Activated CD8-positive, alpha-beta memory T cell treated with anti-CD3 and anti-CD28 coated beads for 48 hours (primary cell): ENCODE results near the gene RFT1.
"Not testable (repeated sequence)": the region's sequence is repeated elsewhere in the genome, so short reads cannot be mapped to it uniquely, and the experiment has no call there.

Source experiments
- DNase-seq, 3 experiments: peaks; one replicate each; pipeline ENCODE4 v3.0.0-alpha.2; 2020; ENCODE audit warnings: low read depth in 2 of 3, low spot score in 2 of 3

RFT1 gene

DNA sequence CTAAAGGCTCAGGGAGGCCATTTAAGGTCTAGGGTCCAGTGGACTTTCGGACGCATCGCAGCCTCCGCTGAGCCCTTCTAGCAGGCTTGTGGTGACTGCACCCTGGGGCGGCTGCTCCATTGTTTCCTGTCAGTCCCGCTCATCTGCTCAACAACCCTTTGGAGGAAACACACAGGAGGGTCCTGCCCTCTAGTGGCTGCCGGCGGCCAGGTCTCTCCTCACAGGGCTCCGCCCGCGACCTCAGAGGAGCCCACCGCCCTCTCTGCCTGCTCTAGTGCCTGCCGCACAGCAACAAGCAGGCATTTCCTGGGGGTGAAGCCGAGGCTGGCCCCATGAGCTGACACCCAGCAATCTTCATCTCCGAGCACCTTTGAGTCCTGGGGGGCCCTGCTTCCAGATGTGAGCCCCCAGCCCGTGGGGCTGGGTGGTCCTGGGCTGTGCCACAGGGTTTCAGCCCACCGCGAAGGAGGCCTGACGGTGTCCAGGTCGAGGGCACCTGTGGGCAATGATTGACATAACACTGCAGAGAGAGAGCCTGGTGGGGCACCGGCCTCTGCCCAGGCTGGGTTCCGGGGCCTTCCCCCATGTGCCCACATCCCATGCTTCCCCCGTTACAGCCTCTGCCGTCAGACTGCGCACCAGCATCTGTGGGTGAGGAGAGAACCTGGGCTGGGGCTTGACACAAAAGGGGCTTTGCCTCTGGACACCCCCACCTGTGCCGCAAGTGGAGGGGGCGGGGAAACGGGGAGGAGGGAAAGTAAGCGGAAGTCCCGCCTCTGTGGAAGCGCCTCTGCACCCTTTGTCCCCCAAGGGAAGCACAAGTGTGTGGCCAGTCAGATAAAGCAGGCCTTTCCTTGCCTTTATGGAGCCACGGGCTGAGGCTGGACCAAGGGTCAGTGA is 57.3 kb downstream of the RFT1 start:
- DNase-seq: peak; percentile 61 to 71 (median 68)

DNA sequence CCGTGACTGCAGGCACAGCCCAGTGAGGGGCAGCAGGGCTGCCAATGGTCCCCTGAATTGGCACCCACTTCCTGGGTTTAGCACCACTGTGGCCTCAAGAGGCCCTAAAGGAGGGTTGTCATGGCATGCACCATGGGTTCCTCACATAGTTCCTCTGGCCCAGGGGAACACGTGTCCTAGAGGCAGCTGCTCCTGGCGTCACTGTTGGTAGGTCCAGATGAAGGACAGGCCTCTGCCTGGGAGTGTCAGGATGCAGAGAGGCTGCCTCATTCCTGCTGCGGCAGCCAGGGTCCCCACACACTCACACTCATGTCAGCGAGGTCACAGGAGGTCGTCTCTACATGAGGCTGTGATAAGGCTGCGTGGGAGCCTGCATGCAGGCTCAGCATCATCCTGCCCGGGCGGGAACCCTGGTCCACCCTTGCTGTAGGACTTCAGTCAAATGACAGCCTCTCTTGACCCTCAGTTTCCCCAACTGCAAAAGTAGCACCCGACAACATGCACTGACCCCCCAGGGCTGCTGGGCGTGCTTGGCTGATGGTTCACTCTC is 58.3 kb downstream of the RFT1 start:
- no peak for DNase-seq

DNA sequence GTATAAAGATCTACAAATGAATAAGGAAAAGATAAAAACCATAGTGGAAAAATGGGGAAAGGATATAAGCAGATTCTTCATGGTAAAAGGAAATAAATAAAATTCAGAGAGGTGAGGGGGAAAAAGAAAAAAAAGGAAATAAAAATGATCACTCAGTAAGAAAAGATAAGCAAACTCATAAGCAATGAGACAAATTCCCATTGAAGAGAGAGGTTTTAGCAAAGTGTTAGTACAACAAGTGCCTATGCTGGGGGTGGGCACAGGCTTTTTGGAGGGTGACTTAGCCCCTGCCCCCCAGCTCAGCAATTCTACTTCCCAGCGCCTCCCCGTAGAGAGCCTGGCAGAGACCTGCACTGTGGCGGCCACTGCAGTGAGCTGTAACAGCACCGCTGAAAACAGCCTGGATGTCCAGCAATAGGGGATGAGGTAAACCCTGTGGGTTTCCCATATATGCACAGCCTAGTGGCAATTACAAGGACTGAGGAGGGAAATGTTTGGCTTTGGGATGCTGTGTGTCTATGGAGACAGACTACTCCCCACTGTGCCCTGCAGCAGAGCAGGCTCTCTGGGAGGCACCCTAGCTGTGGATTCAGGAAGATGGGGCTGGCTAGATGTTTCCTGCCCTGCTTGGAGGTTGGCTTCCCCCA is 60.7 kb downstream of the RFT1 start:
- DNase-seq: no peak

DNA sequence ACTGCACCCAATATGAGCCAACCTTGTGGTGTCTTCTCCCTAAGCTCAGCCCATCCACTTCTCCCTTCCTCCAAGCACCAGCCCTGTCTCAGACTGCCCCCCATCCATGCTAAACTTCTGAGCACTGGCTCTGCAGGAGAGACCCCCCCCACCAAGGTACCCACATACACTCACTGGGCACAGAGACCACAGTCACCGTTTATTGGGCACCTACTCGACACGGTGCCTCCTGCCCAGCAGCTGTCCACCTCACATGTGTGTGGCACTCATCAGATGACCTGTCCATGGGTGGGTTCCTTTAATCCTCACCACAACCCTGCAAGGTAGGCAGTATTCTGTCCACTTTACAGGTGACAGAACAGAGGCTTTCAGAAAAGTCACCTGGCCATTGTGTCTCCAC is 62.1 kb downstream of the RFT1 start:
- no peak for DNase-seq

DNA sequence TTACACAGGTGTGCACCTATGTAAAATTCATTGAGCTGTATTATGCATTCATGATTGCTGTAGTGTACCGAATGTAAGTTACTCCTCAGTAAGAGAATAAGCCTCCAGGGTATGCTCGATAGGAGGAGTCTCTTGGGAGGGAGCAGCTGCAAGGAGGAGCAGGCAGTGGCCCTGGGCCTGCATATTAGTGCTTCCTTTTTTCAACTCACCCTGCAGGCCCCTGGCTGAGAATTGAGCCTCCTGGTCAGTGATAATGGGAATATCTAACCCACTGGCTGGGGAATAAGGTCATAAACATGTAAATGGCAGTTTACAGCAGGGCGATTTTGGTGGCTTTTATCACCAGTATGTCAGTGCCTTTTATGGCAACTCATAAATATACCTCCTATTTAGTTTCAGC is 62.7 kb downstream of the RFT1 start:
- no peak for DNase-seq

DNA sequence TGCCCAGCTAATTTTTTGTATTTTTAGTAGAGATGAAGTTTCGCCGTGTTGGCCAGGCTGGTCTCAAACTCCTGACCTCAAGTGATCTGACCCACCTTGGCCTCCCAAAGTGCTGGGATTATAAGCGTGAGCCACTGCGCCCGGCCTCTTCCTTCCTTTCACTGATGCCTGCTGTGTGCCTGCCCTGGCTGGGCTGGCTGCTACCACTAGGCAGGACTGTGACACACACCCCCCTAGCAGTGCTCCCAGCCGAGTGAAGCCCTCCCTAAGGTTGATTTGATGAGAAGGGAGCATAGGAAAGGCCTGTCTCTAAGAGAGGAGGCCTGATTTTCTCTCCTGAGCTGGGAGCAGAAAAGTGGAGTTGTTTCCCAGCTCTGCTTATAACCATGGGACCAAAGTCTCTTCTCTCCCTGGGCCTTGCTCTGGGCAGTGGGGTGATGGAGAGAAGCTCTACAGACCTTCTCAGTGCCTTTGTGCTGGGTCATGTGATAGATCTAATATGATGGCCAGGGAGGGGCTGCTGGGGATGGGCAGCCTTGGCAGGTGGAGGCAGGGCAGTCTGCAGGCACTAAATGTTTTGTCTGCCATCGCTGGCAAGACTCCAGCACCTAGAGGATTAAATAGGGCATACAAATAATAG is 64.3 kb downstream of the RFT1 start:
- no peak for DNase-seq

DNA sequence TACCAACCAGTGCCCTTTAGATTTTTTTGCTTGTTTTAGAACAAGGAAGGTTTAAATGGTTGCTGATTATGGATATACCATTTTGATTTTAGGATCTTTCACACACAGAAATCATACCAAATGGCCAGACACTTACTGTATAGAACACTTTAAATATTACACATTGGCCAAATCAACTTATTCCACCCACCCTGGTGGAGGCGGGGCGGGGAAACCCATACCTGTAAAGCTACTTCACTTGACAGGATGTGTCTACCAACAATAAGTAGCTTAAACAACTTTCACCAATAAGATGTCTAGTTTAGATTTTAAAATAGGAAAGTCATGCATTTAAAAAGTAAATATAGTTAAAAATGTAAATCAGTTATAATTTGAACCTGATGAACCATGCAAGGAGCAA is 67.3 kb downstream of the RFT1 start:
- no peak for DNase-seq

DNA sequence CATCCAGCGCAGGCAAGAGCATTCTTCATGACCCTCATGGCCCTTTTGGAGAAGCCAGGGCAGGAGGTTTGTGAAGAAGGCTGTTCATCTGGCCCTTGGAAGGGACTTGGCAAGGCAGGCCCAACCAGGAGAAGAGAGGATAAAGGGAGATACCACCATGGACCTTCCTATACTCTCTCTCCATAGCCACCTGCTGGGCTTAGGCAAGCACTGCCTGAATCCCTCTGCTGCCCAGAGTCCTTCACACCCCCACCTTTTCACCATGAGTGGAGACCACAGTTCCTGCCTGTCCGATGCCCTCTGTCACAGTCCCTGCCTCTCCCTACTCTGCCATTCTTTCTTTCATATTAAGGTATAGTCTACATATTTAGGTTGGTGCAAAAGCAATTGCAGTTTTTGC is 73.8 kb downstream of the RFT1 start:
- DNase-seq: no peak

DNA sequence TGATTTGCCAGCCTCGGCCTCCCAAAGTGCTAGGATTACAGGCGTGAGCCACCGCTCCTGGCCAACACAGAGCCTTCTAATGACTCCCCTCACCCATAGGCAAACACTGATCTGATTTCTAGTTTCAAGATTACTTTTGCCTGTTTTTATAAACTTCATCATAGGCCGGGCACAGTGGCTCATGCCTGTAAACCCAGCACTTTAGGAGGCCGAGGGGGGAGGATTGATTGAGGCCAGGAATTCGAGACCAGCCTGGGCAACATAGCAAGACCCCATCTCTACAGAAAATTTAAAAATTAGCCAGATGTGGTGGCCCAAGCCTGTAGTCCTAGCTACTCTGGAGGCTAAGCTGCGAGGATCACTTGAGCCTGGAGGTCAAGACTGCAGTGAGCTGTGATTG is 76.0 kb downstream of the RFT1 start:
- not testable (repeated sequence) for DNase-seq

DNA sequence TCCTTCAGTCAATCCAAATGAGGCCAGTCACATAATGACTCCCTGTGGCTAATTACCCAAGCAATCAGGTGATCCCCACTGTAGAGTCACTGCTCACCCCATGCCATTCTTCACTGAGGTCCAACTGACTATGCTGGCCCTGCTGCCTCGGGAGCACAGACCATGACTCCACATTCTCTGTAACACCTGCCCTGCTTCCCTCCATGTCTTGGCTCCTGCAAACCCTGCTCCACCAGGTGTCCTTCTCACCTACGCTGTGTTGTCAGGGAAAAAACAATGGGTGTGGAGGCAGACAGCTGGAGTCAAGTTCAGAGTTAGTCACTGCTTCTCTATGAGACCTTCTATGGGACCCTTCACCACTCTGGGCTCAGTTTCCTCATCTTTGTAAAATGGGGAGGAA is 78.3 kb downstream of the RFT1 start:
- DNase-seq: no peak

DNA sequence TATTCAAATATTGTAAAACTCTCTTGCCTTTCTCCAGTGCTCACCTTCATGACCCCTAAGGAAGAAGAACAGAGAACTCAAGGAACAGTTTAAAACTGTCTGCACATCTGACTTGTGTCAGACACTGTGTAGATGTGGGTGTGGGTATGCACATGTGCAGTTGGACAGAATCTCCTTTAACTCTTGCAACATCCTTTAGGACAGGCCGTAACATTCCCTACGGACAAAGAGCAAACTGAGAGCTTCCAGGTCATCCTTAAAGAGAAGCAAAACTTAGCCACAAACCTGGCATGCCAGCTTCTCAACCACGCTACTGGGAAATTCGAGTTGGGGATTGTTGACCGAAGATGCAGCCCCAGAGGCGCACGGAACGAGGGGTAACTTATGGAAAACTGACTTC is 80.2 kb downstream of the RFT1 start:
- DNase-seq: no peak

DNA sequence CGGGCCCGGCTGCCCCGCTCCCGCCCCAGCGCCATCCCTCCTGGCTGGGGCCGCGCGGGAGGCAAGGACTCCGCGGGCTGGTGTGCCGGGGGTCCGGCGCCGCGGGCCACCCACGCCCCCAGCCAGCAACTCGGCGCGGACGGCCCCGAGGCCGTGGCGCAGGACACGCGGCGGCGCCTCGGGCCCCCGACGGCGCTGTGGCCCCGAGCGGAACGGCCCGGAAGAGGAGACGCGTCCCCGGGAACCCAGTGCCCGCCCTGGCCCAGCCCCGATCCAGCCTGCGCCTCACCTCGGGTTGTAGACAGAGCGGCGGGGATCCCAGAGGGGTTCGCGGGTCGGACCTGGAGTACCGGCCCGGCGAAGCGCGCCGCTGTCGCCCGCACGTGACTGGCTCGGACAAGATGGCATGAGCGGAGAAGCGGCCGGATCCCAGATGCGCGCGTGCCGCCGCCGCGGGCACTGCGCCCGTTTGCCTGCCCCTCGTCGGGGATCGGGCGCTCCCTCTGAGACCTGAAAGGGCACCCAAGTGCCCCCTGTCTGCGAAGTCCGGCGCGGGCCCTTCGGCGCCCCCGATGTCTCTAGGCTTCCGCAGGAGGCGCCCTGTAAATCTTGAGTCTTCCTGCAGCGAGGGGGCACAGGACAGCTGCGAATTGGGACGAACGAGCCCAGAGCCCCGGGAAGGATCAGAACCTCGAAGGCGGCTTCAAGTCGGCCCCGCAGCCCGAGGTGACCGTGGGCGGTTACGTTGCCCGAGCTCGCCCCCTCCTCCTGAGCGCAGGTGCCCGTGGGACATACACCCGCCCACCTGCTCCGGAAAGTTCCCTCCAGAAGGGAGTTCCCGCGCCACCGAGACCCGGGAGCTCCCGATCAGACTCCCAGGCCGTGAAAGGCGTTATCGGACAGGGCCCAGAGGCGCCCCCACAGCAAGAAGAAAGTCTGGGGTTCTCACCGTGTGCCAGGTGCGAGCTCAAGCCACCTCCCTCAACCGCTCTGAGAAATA is 83.8 kb downstream of the RFT1 start:
- DNase-seq: peak; percentile 25 to 36 (median 29)

DNA sequence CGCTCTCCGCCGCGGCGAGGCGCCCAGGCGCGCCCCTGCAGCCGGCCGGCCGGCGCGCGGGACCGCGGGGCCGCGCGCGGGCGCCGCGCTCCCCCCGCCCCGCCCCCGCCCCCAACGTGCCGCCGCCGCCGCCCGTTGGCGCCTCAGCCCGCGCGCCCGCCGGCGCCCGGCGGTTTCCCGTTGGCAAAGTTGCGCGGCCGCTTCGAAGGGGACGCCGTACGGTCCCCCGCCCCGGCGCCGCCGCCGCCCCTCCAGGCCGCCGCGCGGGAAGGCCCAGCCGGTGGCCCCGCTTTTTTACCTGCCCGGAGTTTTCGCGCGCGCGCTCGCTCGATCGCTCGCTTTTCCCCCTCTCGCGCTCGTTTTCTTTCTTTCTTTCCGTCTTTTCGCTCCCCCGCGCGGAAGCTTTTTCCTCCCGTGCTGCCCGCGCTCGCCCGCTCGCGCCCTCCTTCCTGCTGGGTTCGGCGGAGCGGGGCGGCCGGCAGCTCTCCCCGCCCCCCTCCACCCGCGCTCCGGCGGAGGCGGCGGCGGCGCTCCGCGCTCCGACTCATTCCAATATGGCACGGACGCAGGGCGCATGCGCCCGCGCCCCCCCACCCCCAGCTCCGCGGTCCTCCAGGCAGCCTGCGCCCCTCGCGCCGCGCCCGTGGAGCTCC is 84.6 kb downstream of the RFT1 start, which contains the start of gene SFMBT1:
TSS of gene SFMBT1 (minus strand) at position 556 of the 653 bp plus-strand sequence. CDS start 76,945 bp downstream, outside the sequence.
- DNase-seq: peak; percentile 48 to 58 (median 49)

DNA sequence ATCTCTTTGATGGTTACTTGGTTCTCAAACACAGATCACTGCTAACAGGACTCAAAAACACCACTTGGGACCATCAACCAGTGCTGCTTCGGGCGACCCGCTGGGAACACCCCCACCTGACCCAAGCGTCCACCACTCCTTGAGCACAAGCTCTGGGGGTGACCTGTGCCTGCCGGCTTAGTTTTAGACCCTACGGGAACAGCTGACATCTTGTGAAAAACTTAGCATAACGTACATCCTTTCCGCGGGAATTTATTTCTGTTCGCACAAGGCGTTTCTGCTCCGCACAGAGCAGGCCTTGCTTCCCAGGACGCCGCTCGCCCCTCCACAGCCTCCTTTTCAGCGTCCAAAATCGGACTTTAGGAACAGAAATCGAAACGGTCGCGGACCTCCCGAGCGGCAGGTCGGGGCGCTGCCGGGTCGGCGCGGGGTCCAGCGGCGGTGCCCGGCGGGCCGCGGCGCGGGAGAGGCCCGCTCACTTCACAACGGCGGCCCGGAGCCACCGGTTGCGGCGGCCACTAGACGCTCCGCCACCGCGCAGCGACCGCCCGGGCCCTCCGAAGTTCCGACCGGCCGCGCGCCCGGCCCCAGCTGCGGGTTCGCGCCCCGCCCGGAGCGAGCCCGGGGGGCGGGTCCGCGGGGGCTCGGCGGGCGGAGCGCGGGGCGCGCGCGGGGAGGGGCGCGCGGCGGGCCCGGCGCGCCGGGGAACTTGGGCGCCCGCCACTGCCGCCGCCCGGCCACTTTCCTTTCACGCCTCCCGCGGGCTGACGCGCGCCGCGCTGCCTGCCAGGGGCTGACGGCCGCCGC is 85.3 kb downstream of the RFT1 start:
- DNase-seq: peak in 2 of 3 experiments; percentile 15 to 18

DNA sequence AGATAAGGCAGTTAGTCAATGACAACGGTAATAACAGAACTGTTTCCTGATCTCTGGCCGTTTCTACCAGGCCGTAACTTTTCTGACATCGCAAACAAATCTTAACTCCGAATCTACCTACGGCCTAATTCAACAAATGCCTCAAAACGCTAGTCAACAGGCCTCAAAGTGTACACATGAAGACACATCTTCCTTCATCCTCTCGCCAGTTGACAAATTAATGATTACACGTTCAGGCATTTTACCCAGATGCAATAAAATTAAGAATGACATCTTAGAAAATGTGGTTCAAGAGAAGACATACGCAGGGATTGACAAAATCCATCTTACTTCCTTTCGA is 85.9 kb downstream of the RFT1 start:
- no peak for DNase-seq

DNA sequence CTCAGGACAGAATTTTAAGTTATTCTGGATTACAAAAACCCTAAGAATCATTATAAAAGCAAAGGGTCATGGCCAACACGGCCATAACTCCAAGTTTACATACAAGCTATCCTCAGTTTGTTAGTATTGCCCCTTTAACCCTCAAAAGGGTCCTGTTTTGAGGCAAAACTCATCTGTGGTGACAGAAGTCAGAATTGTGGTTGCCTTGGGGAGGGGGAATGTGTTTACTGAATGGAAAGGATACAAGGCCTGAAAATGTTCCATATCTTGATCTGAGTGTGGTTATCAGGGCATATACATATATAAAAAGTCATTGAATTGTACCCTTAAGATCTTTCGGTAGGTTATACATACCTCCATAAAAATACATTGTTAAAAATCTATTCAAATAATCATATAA is 86.5 kb downstream of the RFT1 start:
- DNase-seq: no peak

DNA sequence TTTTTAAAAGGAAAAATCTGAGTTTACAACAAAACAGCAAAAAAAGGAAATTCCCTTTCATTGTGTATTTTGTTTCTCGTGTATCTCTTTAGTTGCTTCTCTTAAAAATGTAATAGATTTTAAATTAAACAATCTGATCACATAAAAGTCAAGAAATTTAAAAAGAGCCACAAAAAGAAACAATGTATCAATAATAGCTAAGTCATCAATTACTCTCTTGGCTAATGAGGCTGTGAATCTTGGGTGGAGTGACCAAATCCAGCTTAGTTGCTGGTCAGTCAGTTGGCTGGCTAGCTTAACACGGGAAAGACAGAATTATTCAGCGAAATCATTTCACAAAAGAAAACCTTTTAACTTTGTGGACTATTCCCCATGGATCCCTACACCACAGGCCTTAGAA is 87.6 kb downstream of the RFT1 start:
- no peak for DNase-seq

DNA sequence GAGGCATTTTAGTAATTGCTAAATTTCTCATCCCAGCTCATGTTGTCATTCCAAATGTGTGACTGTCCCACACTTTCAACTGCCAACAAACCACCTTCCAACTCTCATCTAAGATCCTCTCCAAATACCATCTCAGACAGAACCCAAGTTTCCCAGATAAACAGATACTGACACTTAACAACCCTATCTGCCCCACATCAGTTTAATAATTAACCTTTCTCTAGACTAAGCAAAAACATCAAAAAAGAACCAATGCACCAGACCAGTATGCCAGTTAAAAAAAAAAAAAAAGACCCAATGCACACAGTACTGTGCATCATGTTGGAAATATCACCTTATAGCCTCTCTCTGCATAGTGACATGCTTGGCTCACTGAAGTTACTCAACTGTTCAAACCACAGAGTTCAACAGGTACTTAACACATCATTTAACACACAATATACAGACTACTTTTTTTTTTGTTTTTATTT is 89.8 kb downstream of the RFT1 start:
- DNase-seq: no peak

DNA sequence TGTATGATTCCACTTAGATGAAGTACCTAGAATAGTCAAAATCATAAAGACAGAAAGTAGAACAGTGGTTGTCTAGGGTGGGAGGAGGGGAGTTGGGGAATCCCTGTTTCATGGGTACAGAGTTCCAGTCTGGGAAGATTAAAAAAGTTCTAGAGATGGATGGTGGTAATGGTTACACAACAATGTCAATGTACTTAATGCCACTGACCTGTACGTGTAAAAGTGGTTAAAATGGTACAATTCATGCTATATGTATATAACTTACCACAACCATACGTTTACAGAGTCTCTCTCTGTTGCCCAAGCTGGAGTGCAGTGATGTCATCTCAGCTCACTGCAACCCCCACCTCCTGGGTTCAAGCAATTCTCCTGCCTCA is 90.9 kb downstream of the RFT1 start:
- no peak for DNase-seq
